ENCODE results near the gene GATA3.

GATA3 gene

GRCh38 chr10:8074881-8075280, 20.4 kb downstream of the GATA3 start:
- no peak for TF ChIP-seq CTCF (IDR thresholded peaks at IDR 0.05; ENCODE audit: poor library complexity, severe bottlenecking)
- H3K36me3 ChIP-seq (ENCODE audit: low read depth): peaks cover 36% of the 10 kb centered on the region
- no peaks in the 10 kb centered on the region for H3K4me1 ChIP-seq (ENCODE audit: insufficient read depth, poor library complexity, severe bottlenecking)
- no peaks in the 10 kb centered on the region for H3K9me3 ChIP-seq (ENCODE audit: severe bottlenecking)
- H3K4me3 ChIP-seq (ENCODE audit: severe bottlenecking): no peak overlapping the region
- ATAC-seq (ENCODE audit: low read depth): no peak
- H3K27ac ChIP-seq (ENCODE audit: poor library complexity, severe bottlenecking): no peak overlapping the region
- H3K27me3 ChIP-seq (ENCODE audit: insufficient read depth, poor library complexity, severe bottlenecking): no peaks in the 10 kb centered on the region
- no peak for DNase-seq (ENCODE audit: low spot score)

GRCh38 chr10:8075282-8076260, 21.1 kb downstream of the GATA3 start:
- no peak overlapping the region for H3K4me3 ChIP-seq (ENCODE audit: severe bottlenecking)
- H3K9me3 ChIP-seq (ENCODE audit: severe bottlenecking): no peaks in the 10 kb centered on the region
- no peak overlapping the region for H3K27ac ChIP-seq (ENCODE audit: poor library complexity, severe bottlenecking)
- ATAC-seq (ENCODE audit: low read depth) (no peak), DNase-seq (ENCODE audit: low spot score) (no peak)
- no peaks in the 10 kb centered on the region for H3K4me1 ChIP-seq (ENCODE audit: insufficient read depth, poor library complexity, severe bottlenecking)
- no peak for TF ChIP-seq CTCF (IDR thresholded peaks at IDR 0.05; ENCODE audit: poor library complexity, severe bottlenecking)
- peaks cover 32% of the 10 kb centered on the region for H3K36me3 ChIP-seq (ENCODE audit: low read depth)
- H3K27me3 ChIP-seq (ENCODE audit: insufficient read depth, poor library complexity, severe bottlenecking): no peaks in the 10 kb centered on the region

GRCh38 chr10:8076933-8077332, 22.4 kb downstream of the GATA3 start:
- no peaks in the 10 kb centered on the region for H3K4me1 ChIP-seq (ENCODE audit: insufficient read depth, poor library complexity, severe bottlenecking)
- no peak for TF ChIP-seq CTCF (IDR thresholded peaks at IDR 0.05; ENCODE audit: poor library complexity, severe bottlenecking)
- H3K4me3 ChIP-seq (ENCODE audit: severe bottlenecking): no peak overlapping the region
- DNase-seq (ENCODE audit: low spot score) (no peak), ATAC-seq (ENCODE audit: low read depth) (no peak)
- H3K27me3 ChIP-seq (ENCODE audit: insufficient read depth, poor library complexity, severe bottlenecking): no peaks in the 10 kb centered on the region
- no peaks in the 10 kb centered on the region for H3K9me3 ChIP-seq (ENCODE audit: severe bottlenecking)
- peaks cover 18% of the 10 kb centered on the region; the same call in 1 of the 2 replicates for H3K36me3 ChIP-seq (ENCODE audit: low read depth)
- no peak overlapping the region for H3K27ac ChIP-seq (ENCODE audit: poor library complexity, severe bottlenecking)

- Histone ChIP-seq H3K36me3 (ENCODE audit: low read depth) (peaks cover 17% of the 10 kb centered on the region; the same call in 1 of the 2 replicates), H3K27me3 (ENCODE audit: insufficient read depth, poor library complexity, severe bottlenecking) (no peaks in the 10 kb centered on the region), H3K4me3 (ENCODE audit: severe bottlenecking) (no peak overlapping the region), H3K27ac (ENCODE audit: poor library complexity, severe bottlenecking) (no peak overlapping the region), H3K9me3 (ENCODE audit: severe bottlenecking) (no peaks in the 10 kb centered on the region), H3K4me1 (ENCODE audit: insufficient read depth, poor library complexity, severe bottlenecking) (no peaks in the 10 kb centered on the region)
- no peak for DNase-seq (ENCODE audit: low spot score)
- TF ChIP-seq CTCF (IDR thresholded peaks at IDR 0.05; ENCODE audit: poor library complexity, severe bottlenecking): no peak
- no peak for ATAC-seq (ENCODE audit: low read depth)
These were observed 23.5 kb downstream of the GATA3 start for GRCh38 chr10:8078027-8078426.

GRCh38 chr10:8079126-8079525, 24.6 kb downstream of the GATA3 start:
- peaks cover 14% of the 10 kb centered on the region; the same call in 1 of the 2 replicates for H3K36me3 ChIP-seq (ENCODE audit: low read depth)
- no peaks in the 10 kb centered on the region for H3K4me1 ChIP-seq (ENCODE audit: insufficient read depth, poor library complexity, severe bottlenecking)
- H3K9me3 ChIP-seq (ENCODE audit: severe bottlenecking): no peaks in the 10 kb centered on the region
- H3K27ac ChIP-seq (ENCODE audit: poor library complexity, severe bottlenecking): no peak overlapping the region
- no peak overlapping the region for H3K4me3 ChIP-seq (ENCODE audit: severe bottlenecking)
- no peaks in the 10 kb centered on the region for H3K27me3 ChIP-seq (ENCODE audit: insufficient read depth, poor library complexity, severe bottlenecking)
- ATAC-seq (ENCODE audit: low read depth) (no peak), DNase-seq (ENCODE audit: low spot score) (no peak)
- TF ChIP-seq CTCF (IDR thresholded peaks at IDR 0.05; ENCODE audit: poor library complexity, severe bottlenecking): no peak

Data from RWPE2 (cell line).